ENCODE measurements around the gene EPHA6.

DNA sequence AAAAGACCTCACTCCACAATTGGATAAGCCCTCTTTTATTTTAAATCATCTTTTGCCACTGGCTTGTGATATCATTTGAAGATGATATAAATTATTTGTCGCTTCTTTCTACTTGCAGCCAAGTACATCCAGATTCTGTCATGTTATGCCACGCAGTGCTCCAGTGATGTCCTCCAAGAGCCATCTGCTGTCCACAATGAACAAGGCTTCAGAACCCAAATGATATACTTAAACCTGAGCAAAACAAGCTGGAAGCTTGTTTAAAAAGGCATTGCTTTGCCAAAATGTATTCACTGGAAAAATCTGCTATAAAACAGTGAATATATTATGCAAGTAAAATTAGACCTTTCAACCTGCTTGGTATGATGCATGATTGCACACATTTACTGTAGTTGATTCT lies 891.4 kb downstream of the EPHA6 start:
- no peak for TF ChIP-seq POLR2A (IDR thresholded peaks at IDR 0.05; ENCODE audit: low read length)
- TF ChIP-seq GATA1 (IDR thresholded peaks at IDR 0.05; ENCODE audit: low read depth, low read length) = no peak

Data from erythroblast (primary cell).